ENCODE results near the gene SORBS1.

SORBS1 gene

GRCh38 chr10:95414844-95415485, 146.2 kb downstream of the SORBS1 start:
- DNase-seq (ENCODE audit: low read depth in 4 of 4, low spot score in 1 of 4) = no peak

GRCh38 chr10:95414016-95414830, 146.9 kb downstream of the SORBS1 start:
- DNase-seq (ENCODE audit: low read depth in 4 of 4, low spot score in 1 of 4) = no peak

GRCh38 chr10:95413588-95413987, 147.6 kb downstream of the SORBS1 start:
- no peak for DNase-seq (ENCODE audit: low read depth in 4 of 4, low spot score in 1 of 4)

- no peak for DNase-seq (ENCODE audit: low read depth in 4 of 4, low spot score in 1 of 4)
Measured at GRCh38 chr10:95411635-95412034, 149.5 kb downstream of the SORBS1 start.

GRCh38 chr10:95408983-95409873, 151.9 kb downstream of the SORBS1 start:
- no peak for DNase-seq (ENCODE audit: low read depth in 4 of 4, low spot score in 1 of 4)

GRCh38 chr10:95408148-95408960, 152.8 kb downstream of the SORBS1 start:
- no peak for DNase-seq (ENCODE audit: low read depth in 4 of 4, low spot score in 1 of 4)

GRCh38 chr10:95407546-95407945, 153.6 kb downstream of the SORBS1 start:
- DNase-seq (ENCODE audit: low read depth in 4 of 4, low spot score in 1 of 4) = no peak

- no peak for DNase-seq (ENCODE audit: low read depth in 4 of 4, low spot score in 1 of 4)
Measured at GRCh38 chr10:95406651-95407280, 154.4 kb downstream of the SORBS1 start.

- no peak for DNase-seq (ENCODE audit: low read depth in 4 of 4, low spot score in 1 of 4)
Measured at GRCh38 chr10:95405655-95406054, 155.5 kb downstream of the SORBS1 start.

GRCh38 chr10:95404864-95405263, 156.3 kb downstream of the SORBS1 start:
- DNase-seq (ENCODE audit: low read depth in 4 of 4, low spot score in 1 of 4) = no peak

GRCh38 chr10:95404462-95404858, 156.7 kb downstream of the SORBS1 start:
- no peak for DNase-seq (ENCODE audit: low read depth in 4 of 4, low spot score in 1 of 4)

GRCh38 chr10:95403700-95404461, 157.3 kb downstream of the SORBS1 start:
- DNase-seq (ENCODE audit: low read depth in 4 of 4, low spot score in 1 of 4) = no peak

- DNase-seq (ENCODE audit: low read depth in 4 of 4, low spot score in 1 of 4) = no peak
Measured at GRCh38 chr10:95401704-95402469, 159.3 kb downstream of the SORBS1 start.

- no peak for DNase-seq (ENCODE audit: low read depth in 4 of 4, low spot score in 1 of 4)
Measured at GRCh38 chr10:95400787-95401186, 160.4 kb downstream of the SORBS1 start.

GRCh38 chr10:95399183-95399582, 162.0 kb downstream of the SORBS1 start:
- DNase-seq (ENCODE audit: low read depth in 4 of 4, low spot score in 1 of 4) = no peak

- DNase-seq (ENCODE audit: low read depth in 4 of 4, low spot score in 1 of 4) = no peak
Measured at GRCh38 chr10:95397747-95398146, 163.4 kb downstream of the SORBS1 start.

- DNase-seq (ENCODE audit: low read depth in 4 of 4, low spot score in 1 of 4) = no peak
Measured at GRCh38 chr10:95395947-95396449, 165.2 kb downstream of the SORBS1 start.

- no peak for DNase-seq (ENCODE audit: low read depth in 4 of 4, low spot score in 1 of 4)
Measured at GRCh38 chr10:95394161-95394880, 166.8 kb downstream of the SORBS1 start.
